ENCODE measurements around the gene LRRTM1.

Gene LRRTM1

DNA sequence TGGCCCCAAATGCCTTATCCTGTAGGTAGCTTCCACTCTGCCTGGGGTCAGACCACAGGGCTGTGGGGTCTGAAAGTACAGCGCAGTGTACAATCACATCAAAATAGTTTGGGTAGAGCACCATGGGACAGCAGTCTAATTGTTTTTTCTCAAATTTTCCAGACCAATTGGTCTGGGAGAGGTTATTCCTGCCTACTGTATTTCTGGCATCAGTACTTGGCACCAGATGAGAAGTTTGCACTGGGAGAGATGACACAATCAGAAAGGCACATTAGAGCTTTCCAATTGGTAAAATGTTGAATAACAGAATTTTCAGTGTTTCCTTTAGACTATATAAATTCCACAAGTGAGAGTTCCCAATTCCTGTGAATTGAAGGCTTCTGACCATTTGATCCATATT, 30.9 kb upstream of the LRRTM1 start:
- TF ChIP-seq CTCF (IDR thresholded peaks at IDR 0.05; ENCODE audit: borderline replicate concordance, control extremely low read depth, extremely low read depth, insufficient read depth, missing control alignments), result no peak
- in situ Hi-C loops (cut with MboI; ENCODE audit: low sequenced_read_pairs, unreplicated experiment), result no loop called here
- no peak for DNase-seq (ENCODE audit: low spot score)

- no peak for DNase-seq (ENCODE audit: low spot score)
- TF ChIP-seq CTCF (IDR thresholded peaks at IDR 0.05; ENCODE audit: borderline replicate concordance, control extremely low read depth, extremely low read depth, insufficient read depth, missing control alignments), result no peak
- in situ Hi-C loops (cut with MboI; ENCODE audit: low sequenced_read_pairs, unreplicated experiment), result no loop called here
Observed at GRCh38 chr2:80333886-80334285, 29.3 kb upstream of the LRRTM1 start.

DNA sequence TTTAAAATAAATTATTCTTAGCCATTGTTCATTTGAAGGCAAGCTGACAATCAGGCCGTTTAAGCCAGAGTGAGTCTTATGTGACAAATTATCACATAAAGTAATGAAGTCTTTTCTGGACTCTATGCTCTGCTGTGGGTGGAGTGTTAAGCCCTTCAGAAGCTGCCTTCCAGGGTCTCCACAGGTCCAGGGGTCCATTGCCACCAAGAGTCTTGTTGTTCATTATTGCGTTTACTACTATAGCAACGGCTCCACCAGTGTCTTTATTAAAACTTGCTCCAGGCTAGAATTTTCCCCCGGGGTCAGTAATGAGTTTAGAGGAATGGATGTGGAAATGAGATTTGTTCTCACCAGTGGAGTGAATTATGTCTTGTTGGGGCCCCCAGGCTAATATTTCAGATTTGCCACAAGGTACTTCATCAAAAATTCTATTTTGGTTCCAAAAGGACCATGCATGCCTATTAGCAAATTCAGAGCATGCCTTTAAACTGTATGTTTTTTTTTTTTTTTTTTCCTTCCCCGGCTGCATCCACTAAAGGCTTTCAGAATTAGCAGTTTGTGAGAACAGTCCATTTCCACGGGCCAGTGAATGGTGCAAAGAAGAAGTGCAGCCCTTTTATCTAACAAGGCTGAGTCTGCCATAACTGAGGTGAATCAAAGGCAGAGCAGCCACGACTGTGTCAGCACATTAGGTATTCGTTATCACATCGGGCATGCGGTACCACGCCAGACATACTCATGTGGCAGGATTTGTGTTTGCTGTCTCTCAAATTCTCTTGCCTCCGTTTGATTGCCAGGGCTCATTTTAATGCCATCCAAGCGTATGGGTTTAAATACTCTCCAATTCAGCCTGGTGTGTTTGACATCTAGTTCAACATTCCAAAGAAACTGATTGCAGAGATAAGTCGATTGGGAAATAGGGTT, 26.2 kb upstream of the LRRTM1 start:
- DNase-seq (ENCODE audit: low spot score), result no peak
- in situ Hi-C loops (cut with MboI; ENCODE audit: low sequenced_read_pairs, unreplicated experiment), result no loop called here
- TF ChIP-seq CTCF (IDR thresholded peaks at IDR 0.05; ENCODE audit: borderline replicate concordance, control extremely low read depth, extremely low read depth, insufficient read depth, missing control alignments), result no peak

GRCh38 chr2:80329491-80329890, 24.9 kb upstream of the LRRTM1 start:
- DNase-seq (ENCODE audit: low spot score), result no peak
- in situ Hi-C loops (cut with MboI; ENCODE audit: low sequenced_read_pairs, unreplicated experiment), result no loop called here
- no peak for TF ChIP-seq CTCF (IDR thresholded peaks at IDR 0.05; ENCODE audit: borderline replicate concordance, control extremely low read depth, extremely low read depth, insufficient read depth, missing control alignments)

- DNase-seq (ENCODE audit: low spot score), result no peak
- no peak for TF ChIP-seq CTCF (IDR thresholded peaks at IDR 0.05; ENCODE audit: borderline replicate concordance, control extremely low read depth, extremely low read depth, insufficient read depth, missing control alignments)
Observed at GRCh38 chr2:80328159-80328571, 23.6 kb upstream of the LRRTM1 start.

GRCh38 chr2:80326861-80327260, 22.3 kb upstream of the LRRTM1 start:
- DNase-seq (ENCODE audit: low spot score), result no peak
- in situ Hi-C loops (cut with MboI; ENCODE audit: low sequenced_read_pairs, unreplicated experiment), result no loop called here
- no peak for TF ChIP-seq CTCF (IDR thresholded peaks at IDR 0.05; ENCODE audit: borderline replicate concordance, control extremely low read depth, extremely low read depth, insufficient read depth, missing control alignments)

More at GRCh38 chr2:80328159-80328571, 23.6 kb upstream of the LRRTM1 start:
- in situ Hi-C loops (cut with MboI; ENCODE audit: low sequenced_read_pairs, unreplicated experiment), result no loop called here
